Epidermal melanocyte (primary cell): ENCODE measurements around the gene SAMSN1.

Experiments used
- DNase-seq: peaks from one replicate; pipeline ENCODE4 v3.0.0; 2011; ENCODE audit warnings: low spot score; ENCODE audit not compliant: insufficient read length

Gene SAMSN1

GRCh38 chr21:14486869-14487268 lies 59.2 kb downstream of the SAMSN1 start:
- DNase-seq, result no peak

DNA sequence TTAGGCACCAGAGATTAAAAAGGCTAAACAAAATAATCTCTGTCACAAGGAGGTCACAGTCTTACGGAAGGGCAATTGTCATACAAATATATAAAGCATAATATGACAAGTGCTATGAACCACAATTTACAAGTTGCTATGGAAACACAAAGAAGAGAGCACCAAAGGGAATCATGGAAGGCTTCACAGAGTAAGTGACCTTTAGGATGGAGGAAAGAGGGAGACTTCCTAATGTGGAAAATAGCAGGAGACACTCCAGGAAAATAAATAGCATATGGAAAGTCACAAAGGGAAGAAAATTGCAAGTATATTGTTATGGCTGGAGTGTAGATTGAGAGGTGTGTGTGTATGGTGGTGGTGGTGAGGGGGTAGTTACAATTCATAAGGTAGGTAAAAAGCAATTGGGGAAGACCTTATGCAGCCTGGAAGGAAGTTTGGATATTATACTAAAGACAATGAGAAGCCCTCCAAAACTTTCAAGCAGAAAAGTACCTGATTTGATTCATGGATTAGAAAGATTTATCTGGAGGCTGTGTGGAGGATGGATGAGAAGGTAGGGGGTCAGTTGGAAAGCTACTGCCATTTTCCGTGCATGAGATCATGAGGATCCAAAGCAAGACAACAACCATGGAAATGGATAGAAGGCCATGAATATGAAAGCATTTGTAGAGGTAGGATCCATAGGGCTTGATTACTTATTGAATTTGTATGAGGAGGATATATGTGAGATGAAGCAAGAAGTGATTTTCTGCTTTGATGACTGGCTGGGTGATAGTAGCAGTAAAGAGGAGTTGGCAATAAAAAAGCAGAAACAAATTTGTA lies 61.7 kb downstream of the SAMSN1 start:
- no peak for DNase-seq

DNA sequence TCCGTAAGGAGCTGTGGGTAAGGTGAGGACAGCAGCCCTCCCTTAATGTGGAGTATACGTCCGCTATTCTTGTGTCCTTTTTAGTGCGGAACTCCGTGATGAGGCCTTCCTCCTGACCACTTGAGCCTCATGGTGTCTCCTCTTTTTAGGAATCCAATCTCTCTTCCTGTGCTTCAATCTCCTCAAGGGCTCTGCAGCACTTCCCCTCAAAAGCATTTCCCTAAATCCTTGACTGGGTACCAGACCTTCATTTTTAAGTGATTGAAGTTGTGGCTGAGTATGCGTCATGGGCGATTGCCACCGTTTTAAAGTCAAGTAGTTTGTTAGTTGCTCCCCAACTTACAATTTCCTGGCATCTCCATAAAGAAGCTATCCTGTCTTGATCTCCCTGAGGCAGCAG lies 62.8 kb downstream of the SAMSN1 start:
- no peak for DNase-seq

DNA sequence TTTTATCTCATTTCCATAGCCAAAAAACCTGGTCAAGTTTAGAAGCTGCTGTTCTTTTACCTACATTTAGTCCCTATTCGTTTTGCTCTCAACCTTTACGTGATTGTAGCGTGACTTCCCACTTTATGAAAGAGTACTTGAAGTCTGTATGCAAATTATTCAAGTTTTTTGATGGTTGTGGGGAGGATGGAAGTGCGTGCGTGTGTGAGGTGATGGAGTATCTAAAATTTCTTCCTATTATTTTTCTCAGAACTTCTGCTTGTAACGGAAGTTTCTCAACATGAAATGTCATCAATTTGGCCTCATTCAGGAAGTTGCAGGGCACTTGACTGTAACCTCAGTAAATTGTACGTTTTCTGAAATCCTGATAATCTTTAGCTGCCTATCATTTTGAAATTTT lies 64.0 kb downstream of the SAMSN1 start:
- DNase-seq, result no peak

DNA sequence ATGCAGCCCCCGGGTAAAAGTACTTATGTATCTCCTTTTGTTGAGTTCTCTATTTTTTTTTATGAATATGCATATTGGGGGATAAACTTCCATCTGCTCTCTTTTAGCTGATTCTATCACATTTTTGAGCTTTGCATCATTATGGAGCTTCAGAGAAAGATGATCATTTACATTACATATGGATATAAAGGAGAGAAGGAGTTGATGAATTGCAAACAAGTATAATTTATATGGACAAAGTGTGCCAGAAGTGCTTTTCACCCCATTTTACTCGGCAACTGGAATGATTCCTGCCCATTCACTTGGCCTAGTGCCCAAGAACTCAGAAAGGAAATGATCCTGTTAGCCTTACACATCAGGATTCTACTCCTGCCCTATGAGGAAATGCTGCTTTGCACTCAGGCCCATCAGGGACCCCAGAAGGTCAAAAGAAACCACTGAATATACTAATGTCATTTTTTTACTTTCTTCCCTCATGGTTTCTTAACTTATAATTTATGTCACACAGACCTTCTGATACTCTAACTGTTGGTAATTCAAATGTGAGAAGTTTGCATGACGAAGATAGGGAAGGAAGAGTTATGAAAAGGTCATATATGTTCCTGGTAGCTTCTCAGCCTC lies 65.6 kb downstream of the SAMSN1 start:
- DNase-seq, result no peak

GRCh38 chr21:14479241-14479786 lies 66.8 kb downstream of the SAMSN1 start:
- DNase-seq, result no peak

DNA sequence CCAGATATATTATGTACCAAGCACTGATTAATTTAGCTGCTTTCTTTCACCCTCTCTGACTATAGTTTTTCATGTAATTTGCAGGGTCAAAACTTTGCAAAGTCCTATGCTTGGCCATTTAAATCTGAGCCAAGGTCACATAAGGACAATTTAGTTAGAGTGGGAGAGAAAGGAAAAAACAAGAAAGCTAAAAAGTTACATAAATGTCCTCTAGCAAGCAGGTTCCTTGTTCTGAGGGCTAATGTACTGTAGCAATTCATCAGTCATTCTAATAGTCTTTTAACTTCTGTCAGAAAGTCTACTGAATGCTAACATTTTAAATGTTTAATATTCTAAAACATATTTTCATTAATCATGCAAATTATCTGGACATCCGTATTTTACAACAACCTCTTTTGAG lies 68.3 kb downstream of the SAMSN1 start:
- no peak for DNase-seq

DNA sequence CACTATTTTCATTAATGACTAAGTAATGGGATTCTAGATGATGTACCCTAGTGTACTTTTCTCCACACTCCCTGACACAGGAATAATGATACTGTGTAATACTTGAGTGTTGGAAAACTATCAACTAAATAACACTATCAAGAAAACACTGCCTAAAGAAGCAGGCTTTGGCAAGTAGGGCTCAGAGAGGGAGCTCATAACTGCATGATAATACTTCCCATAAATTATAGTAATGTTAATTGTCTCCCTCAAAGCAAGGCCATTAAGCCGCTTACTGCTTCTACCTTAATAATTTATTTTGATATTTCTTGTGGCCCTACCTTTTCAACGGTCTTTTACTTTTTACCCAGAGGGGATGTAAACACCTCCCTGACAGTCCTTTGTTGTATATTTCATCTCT lies 69.0 kb downstream of the SAMSN1 start:
- no peak for DNase-seq

- DNase-seq, result no peak
Observed at GRCh38 chr21:14474995-14475394, 71.1 kb downstream of the SAMSN1 start.

DNA sequence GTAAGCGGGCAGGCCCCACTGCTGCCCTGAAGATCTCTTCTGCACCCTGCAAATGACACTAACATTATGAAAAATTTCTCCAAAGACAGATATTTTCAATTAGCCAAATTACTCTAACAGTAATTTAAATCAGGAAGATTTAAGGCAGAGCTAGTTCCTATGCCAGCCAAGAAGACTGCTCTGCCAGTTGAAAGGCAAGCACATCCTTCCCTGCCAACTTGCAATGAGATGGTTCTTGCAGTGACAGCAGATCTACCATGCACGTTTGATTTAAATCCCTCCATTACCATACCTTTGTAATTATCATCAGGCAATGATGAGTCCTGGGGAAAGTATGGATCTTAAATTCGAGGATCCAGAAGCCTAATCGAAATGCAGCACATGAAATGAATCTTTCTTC lies 76.5 kb downstream of the SAMSN1 start:
- DNase-seq, result no peak

GRCh38 chr21:14466715-14467114 lies 79.4 kb downstream of the SAMSN1 start:
- DNase-seq, result no peak

DNA sequence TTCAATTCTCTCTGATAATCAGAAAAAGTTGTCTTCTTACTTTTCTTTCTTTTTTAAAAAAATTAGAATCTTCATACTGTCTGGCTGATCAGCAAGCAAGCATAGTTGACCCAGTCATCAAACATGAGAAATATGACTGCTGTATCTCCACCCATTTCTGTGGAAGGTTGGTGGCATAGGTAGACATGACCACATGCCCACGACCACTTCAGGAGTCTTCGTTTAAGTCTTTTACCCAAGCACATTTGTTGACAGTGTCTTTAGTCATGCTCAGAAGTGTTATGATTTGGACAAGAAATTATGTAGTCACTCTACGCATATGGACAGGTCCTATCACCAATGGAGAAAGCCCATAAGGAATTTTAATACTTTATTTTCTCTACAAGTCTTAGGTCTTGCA lies 88.4 kb downstream of the SAMSN1 start:
- DNase-seq, result no peak

GRCh38 chr21:14456911-14457310 lies 89.2 kb downstream of the SAMSN1 start:
- DNase-seq, result no peak

- DNase-seq, result no peak
Observed at GRCh38 chr21:14454016-14455009, 91.8 kb downstream of the SAMSN1 start.

DNA sequence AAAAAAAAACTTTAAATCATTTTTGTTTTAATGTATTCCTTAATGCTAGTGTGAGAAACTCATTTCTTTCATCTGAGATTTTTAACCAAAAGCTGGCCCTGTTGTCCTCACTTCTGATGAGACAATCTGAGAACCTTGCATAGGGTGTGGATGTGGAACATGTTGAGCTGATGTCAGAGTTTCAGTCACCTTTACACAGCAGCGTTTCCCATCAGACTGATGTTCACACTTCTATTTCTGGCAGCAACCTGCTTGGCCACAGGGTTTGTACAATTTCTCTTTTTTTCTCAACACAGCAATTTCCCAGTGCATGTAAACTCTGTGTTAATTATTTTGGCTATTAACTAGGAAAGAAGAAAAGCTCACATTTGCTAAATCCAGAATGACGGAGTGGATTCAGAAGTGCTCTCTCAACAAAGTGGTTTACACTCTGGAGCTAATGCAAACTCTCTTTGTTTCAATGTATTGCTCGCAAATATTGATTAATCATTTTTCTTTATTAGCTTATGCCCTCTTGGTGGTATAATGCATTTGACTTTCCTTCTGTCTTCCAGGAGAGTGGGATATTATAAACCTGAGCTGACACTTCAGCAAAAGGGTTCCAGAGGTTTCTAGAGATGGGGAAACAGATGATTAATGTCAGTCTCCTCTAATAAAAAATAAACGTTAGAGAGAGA lies 92.6 kb downstream of the SAMSN1 start:
- no peak for DNase-seq

GRCh38 chr21:14452727-14453241 lies 93.3 kb downstream of the SAMSN1 start:
- no peak for DNase-seq

DNA sequence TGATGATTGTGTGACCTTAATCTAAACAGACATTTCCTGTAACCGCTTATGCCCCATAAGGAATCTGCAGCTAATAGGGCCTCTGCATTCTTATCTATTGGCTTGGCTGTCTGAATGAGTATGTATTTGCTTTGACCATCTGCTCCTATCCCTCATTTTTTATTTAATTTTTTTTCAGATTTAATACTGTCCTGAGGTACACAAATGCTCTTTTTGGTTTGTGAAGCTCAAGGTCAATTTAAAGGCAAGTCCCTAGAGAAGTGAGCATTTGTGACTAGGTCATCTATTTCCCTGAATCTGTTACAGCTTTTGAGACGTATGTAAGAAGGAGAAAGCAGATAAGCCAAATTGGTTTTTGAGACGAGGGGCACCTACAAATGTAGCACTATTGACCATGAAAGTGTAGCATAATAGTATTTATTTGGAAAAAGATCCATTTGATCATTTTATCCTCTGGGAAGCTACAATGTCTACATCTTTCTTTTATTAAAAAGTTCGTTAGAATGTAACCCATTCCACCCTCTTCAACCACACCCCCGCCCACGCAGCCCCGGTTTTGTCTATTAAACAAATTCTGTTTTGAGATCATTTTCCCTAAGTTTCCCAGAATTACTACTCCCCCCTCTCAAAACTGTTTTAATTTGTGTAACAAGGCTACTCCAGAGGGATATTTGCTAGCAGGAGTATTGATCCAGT lies 93.9 kb downstream of the SAMSN1 start:
- DNase-seq, result no peak

GRCh38 chr21:14451546-14451945 lies 94.6 kb downstream of the SAMSN1 start:
- DNase-seq, result no peak

GRCh38 chr21:14448784-14449183 lies 97.3 kb downstream of the SAMSN1 start:
- no peak for DNase-seq

GRCh38 chr21:14438211-14438610 lies 107.9 kb downstream of the SAMSN1 start:
- DNase-seq, result no peak
